GM18511 (cell line): ENCODE measurements around the gene CSNK1A1L.

Experiments
- ATAC-seq: cut with Tn5 transposase; IDR thresholded peaks from one replicate; pipeline ENCODE4 v1.9.1; 2021; ENCODE audit warnings: mild to moderate bottlenecking, moderate library complexity; ENCODE audit not compliant: unreplicated experiment

CSNK1A1L gene

GRCh38 chr13:37107456-37107855 lies 2.0 kb upstream of the CSNK1A1L start:
- ATAC-seq, result no peak

GRCh38 chr13:37106642-37107041 lies 1.2 kb upstream of the CSNK1A1L start:
- ATAC-seq, result no peak

- ATAC-seq, result no peak
These were observed 2.6 kb downstream of the CSNK1A1L start for GRCh38 chr13:37102896-37103295.

GRCh38 chr13:37101201-37101600 lies 4.3 kb downstream of the CSNK1A1L start:
- ATAC-seq, result no peak

GRCh38 chr13:37100731-37101130 lies 4.7 kb downstream of the CSNK1A1L start:
- ATAC-seq, result no peak

- ATAC-seq, result no peak
These were observed 8.4 kb downstream of the CSNK1A1L start for GRCh38 chr13:37097076-37097475.

- no peak for ATAC-seq
These were observed 10.6 kb downstream of the CSNK1A1L start for GRCh38 chr13:37094840-37095239.

GRCh38 chr13:37094099-37094498 lies 11.4 kb downstream of the CSNK1A1L start:
- no peak for ATAC-seq

- ATAC-seq, result no peak
These were observed 13.6 kb downstream of the CSNK1A1L start for GRCh38 chr13:37091835-37092234.

GRCh38 chr13:37090912-37091311 lies 14.6 kb downstream of the CSNK1A1L start:
- ATAC-seq, result no peak

- ATAC-seq, result no peak
These were observed 16.0 kb downstream of the CSNK1A1L start for GRCh38 chr13:37089495-37089894.

GRCh38 chr13:37087486-37087885 lies 18.0 kb downstream of the CSNK1A1L start:
- no peak for ATAC-seq

GRCh38 chr13:37085606-37086005 lies 19.9 kb downstream of the CSNK1A1L start:
- no peak for ATAC-seq

- ATAC-seq, result no peak
These were observed 28.6 kb downstream of the CSNK1A1L start for GRCh38 chr13:37076818-37077217.

- ATAC-seq, result no peak
These were observed 30.3 kb downstream of the CSNK1A1L start for GRCh38 chr13:37075164-37075563.

GRCh38 chr13:37074703-37075102 lies 30.8 kb downstream of the CSNK1A1L start:
- peak; percentile 67 for ATAC-seq

GRCh38 chr13:37072024-37072423 lies 33.4 kb downstream of the CSNK1A1L start:
- no peak for ATAC-seq

GRCh38 chr13:37070956-37071355 lies 34.5 kb downstream of the CSNK1A1L start:
- ATAC-seq, result no peak

- ATAC-seq, result no peak
These were observed 35.2 kb downstream of the CSNK1A1L start for GRCh38 chr13:37070145-37070695.

GRCh38 chr13:37069597-37070103 lies 35.8 kb downstream of the CSNK1A1L start:
- no peak for ATAC-seq

GRCh38 chr13:37068962-37069361 lies 36.5 kb downstream of the CSNK1A1L start:
- ATAC-seq, result no peak

- peak; percentile 57 for ATAC-seq
These were observed 37.6 kb downstream of the CSNK1A1L start for GRCh38 chr13:37067874-37068273.

- ATAC-seq, result no peak
These were observed 39.5 kb downstream of the CSNK1A1L start for GRCh38 chr13:37065890-37066526.
